Breast epithelium (tissue), 4 donors: Measurements from ENCODE around the gene ANXA4. TPM values are rescaled to one million over a fixed set of nuclear protein-coding genes. Genes with fewer than 3 reads are reported as not detected.

ENCODE experiments used
- DNase-seq, 2 donors: peaks; one replicate each; pipeline ENCODE4 v3.0.0-alpha.2; 2019; ENCODE audit warnings: low spot score in 2 of 2
- H3K27ac ChIP-seq, 2 donors: fragments of 200-600 bp; sonication (generic) in 1 of 2; one replicate each; pipeline ENCODE4 v1.5.1; 2016 to 2019; ENCODE audit warnings: mild to moderate bottlenecking in 1 of 2
- H3K27me3 ChIP-seq, 2 donors: fragments of 200-600 bp; sonication (generic) in 1 of 2; one replicate each; pipeline versions ENCODE4 v1.5.1 to v1.6.0; 2017 to 2019; ENCODE audit warnings: control low read depth in 1 of 2, mild to moderate bottlenecking in 1 of 2
- H3K36me3 ChIP-seq: fragments of 200-600 bp; one replicate; pipeline ENCODE4 v1.5.1; 2019
- H3K4me1 ChIP-seq, 2 donors: fragments of 200-600 bp; sonication (generic); one replicate each; pipeline ENCODE4 v1.5.1; 2016 to 2019; ENCODE audit warnings: control low read depth in 1 of 2
- H3K4me3 ChIP-seq, 3 donors: fragments of 200-600 bp; sonication (generic); 1 replicate in 2 of 3; 2 replicates in 1 of 3; pipeline ENCODE4 v1.5.1; 2016 to 2019; ENCODE audit warnings: mild to moderate bottlenecking in 3 of 3, moderate library complexity in 2 of 3
- H3K9me3 ChIP-seq, 2 donors: fragments of 200-600 bp; sonication (generic) in 1 of 2; one replicate each; pipeline ENCODE4 v1.5.1; 2016 to 2019; ENCODE audit warnings: control low read depth in 1 of 2
- POLR2A ChIP-seq: fragments of 450-650 bp; IDR thresholded peaks from one replicate; pipeline ENCODE4 v1.6.1; 2016; ENCODE audit warnings: antibody characterized with exemption, mild to moderate bottlenecking, moderate library complexity
- POLR2AphosphoS5 ChIP-seq, 3 donors: sonication (generic); formaldehyde crosslinking; IDR thresholded peaks; one replicate each; pipeline ENCODE4 v1.6.1; 2017; ENCODE audit warnings: antibody characterized with exemption in 3 of 3
- intact Hi-C: fragments of 100-400 bp; cut with DNase I; formaldehyde crosslinking; loops from one replicate; pipeline ENCODE4 v1.15.1; 2023; ENCODE audit warnings: low total_unique reads
- total RNA-seq, 3 donors: library from RNA; depleted of rRNA; stranded (reverse); fragments of >200 nt; gene quantifications; one replicate each; pipeline ENCODE4 v1.1.0, GENCODE V29; 2016
- TF ChIP-seq, protein P1 (sequence below), 3 donors: fragments of 450-650 bp; IDR thresholded peaks; one replicate each; pipeline ENCODE4 v1.5.1; 2016 to 2017; ENCODE audit warnings: antibody characterized with exemption in 3 of 3, mild to moderate bottlenecking in 3 of 3, moderate library complexity in 3 of 3

Gene ANXA4
- total RNA-seq, 3 donors from 2014 or later: 61.6 to 77.1 (median 65.6) TPM

DNA sequence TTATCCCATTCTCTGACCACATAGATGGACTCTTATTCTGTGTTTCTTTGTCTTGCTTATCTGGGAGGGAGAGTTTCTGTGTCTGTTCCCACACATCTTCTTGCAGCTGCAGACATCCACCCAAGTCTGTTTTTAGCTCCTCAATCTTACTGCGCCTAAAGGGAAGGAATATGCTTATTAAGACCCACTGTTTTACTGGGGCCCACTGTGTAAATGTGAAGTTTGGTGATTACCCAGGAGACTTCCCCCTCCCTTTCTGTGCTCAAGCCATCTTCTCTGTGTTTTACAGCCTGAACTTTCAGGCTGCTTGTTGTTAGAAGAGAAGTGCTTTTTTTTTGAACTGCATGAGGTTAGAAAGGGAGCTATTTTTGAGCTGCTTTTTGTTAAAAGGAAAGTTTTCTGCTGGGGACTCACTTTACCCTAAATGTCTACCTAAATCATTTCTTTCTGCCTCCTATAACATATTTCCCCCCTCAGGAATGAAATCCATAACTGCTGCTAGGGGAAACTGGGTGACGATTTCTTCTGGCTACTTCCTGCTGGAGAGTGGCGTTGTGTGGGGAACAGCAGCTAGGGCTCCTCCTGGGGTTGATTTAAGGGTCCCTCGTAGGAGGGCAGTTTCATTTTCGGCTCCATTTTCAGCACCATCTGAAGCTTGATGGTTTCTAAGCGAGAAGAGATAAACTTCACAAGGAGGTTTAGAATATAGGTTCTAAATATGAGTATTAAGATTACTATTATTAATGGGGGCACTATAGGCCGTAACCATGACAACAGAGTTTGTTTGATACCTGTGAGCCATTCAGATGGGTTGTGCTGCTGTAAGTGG, 48.1 kb downstream of the ANXA4 start:
- no peak for DNase-seq

DNA sequence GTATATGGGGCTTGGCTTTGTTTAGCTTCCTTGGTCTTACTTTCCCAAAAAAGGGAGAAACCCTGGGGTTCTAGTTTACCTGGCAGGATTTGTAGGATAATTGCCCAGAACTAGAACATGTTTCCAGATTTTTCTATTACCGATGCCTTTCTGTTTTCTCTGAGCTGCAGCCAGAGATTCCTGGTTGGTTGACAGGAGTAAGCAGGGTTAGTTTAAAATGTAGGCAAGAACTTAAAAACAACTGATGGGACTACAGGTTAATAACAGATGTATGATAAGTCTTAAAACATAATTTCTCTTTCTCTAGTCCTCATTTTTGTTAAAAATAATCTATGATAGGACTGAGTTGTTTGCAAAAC, 48.6 kb downstream of the ANXA4 start:
- Histone ChIP-seq H3K27ac (peak overlapping the region; percentile 64 to 68), H3K36me3 (no peaks in the 10 kb centered on the region), H3K9me3 (no peaks in the 10 kb centered on the region), H3K4me3 (peak overlapping the region in 2 of 3 donors; percentile 3 to 9), H3K27me3 (no peaks in the 10 kb centered on the region), H3K4me1 (no peaks in the 10 kb centered on the region)
- TF ChIP-seq, protein P1, sequence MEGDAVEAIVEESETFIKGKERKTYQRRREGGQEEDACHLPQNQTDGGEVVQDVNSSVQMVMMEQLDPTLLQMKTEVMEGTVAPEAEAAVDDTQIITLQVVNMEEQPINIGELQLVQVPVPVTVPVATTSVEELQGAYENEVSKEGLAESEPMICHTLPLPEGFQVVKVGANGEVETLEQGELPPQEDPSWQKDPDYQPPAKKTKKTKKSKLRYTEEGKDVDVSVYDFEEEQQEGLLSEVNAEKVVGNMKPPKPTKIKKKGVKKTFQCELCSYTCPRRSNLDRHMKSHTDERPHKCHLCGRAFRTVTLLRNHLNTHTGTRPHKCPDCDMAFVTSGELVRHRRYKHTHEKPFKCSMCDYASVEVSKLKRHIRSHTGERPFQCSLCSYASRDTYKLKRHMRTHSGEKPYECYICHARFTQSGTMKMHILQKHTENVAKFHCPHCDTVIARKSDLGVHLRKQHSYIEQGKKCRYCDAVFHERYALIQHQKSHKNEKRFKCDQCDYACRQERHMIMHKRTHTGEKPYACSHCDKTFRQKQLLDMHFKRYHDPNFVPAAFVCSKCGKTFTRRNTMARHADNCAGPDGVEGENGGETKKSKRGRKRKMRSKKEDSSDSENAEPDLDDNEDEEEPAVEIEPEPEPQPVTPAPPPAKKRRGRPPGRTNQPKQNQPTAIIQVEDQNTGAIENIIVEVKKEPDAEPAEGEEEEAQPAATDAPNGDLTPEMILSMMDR (IDR thresholded peaks at IDR 0.05): no peak
- TF ChIP-seq POLR2AphosphoS5 (IDR thresholded peaks at IDR 0.05) (no peak), POLR2A (no peak)
- no peak for DNase-seq
- intact Hi-C loops: no loop called here

More for the DNA sequence above, 48.1 kb downstream of the ANXA4 start:
- Histone ChIP-seq H3K4me3 (peak overlapping the region in 2 of 3 donors; percentile 3 to 9), H3K27me3 (no peaks in the 10 kb centered on the region), H3K4me1 (no peaks in the 10 kb centered on the region), H3K9me3 (no peaks in the 10 kb centered on the region), H3K27ac (peak overlapping the region; percentile 64 to 68), H3K36me3 (no peaks in the 10 kb centered on the region)
- TF ChIP-seq, protein P1 (IDR thresholded peaks at IDR 0.05): no peak
- no peak for TF ChIP-seq POLR2A
- TF ChIP-seq POLR2AphosphoS5 (IDR thresholded peaks at IDR 0.05): no peak
- intact Hi-C loops: no loop called here

DNA sequence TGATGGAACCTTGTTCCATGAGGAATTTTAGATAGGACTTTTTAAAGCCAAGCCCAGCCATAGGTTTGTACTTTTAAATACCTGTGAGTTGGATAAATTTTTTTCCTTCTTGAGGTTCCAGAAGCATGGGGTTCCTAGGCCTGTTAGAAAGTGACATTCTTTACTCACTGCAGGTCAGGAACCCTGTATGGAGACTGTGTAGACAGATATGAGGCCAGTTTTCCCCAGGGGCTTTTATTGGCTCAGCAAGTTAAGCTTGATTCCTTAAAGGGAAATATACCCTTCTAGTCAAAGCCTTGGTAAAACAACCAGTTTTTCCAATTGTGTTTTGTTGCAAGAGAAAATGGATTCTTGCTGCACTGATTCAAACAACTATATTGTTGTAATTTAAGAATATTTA, 49.1 kb downstream of the ANXA4 start:
- H3K27me3 ChIP-seq: no peaks in the 10 kb centered on the region
- intact Hi-C loops: no loop called here
- no peak for DNase-seq
- TF ChIP-seq POLR2A (no peak), POLR2AphosphoS5 (IDR thresholded peaks at IDR 0.05) (no peak)
- TF ChIP-seq, protein P1 (IDR thresholded peaks at IDR 0.05): no peak
- H3K27ac ChIP-seq: no peak overlapping the region
- no peaks in the 10 kb centered on the region for H3K4me1 ChIP-seq
- no peak overlapping the region for H3K4me3 ChIP-seq
- no peaks in the 10 kb centered on the region for H3K36me3 ChIP-seq
- H3K9me3 ChIP-seq: no peaks in the 10 kb centered on the region

DNA sequence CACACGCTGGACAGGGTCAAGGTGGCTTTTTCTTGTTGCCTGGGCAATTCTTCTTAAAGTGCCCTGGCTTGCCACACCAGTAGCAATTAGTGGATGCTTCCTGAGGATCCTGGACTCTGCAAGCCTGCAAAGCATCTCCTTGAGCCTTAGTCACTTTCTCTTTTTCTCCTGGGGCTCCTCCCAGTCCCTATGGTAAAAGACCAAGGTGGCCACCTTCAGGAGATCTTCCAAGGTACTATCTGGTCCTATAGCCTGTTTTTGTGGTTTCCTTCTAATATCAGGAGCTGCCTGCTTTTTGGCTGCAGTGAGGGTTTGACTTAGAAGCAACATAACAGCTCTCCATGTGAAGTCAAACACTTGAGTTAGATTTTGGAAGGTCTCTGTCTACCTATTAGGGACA, 54.2 kb downstream of the ANXA4 start:
- intact Hi-C loops: no loop called here
- peaks cover 0 to 4% of the 10 kb centered on the region in 2 donors for H3K4me1 ChIP-seq
- H3K9me3 ChIP-seq: no peaks in the 10 kb centered on the region
- TF ChIP-seq POLR2A (no peak), POLR2AphosphoS5 (IDR thresholded peaks at IDR 0.05) (no peak)
- TF ChIP-seq, protein P1 (IDR thresholded peaks at IDR 0.05): no peak
- H3K27ac ChIP-seq: no peak overlapping the region
- no peaks in the 10 kb centered on the region for H3K36me3 ChIP-seq
- no peak overlapping the region for H3K4me3 ChIP-seq
- no peaks in the 10 kb centered on the region for H3K27me3 ChIP-seq
- no peak for DNase-seq

DNA sequence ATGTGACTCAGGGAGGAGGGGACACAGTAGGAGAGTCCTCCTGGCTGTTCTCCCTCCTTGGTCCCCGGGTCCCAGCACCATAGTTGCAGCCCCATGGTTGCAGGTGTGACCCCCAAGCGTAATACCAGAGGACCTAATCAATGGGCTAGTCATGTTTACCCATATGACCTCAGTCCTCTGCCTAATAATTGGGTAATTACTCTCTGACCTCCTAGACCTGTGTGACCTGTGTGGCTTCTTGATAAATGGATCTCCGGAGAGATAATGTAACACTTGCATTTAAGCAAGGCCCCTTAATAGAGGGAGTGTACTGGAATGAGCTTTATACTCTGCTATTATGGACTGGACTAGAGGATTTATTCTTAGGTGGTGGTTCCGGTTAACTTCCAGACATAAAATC, 55.3 kb downstream of the ANXA4 start:
- Histone ChIP-seq H3K9me3 (no peaks in the 10 kb centered on the region), H3K4me1 (peaks cover 0 to 4% of the 10 kb centered on the region in 2 donors), H3K27me3 (no peaks in the 10 kb centered on the region), H3K36me3 (no peaks in the 10 kb centered on the region), H3K27ac (peak overlapping the region in 1 of 2 donors; percentile 70), H3K4me3 (no peak overlapping the region)
- intact Hi-C loops: no loop called here
- TF ChIP-seq POLR2A (no peak), POLR2AphosphoS5 (IDR thresholded peaks at IDR 0.05) (no peak)
- TF ChIP-seq, protein P1 (IDR thresholded peaks at IDR 0.05): no peak
- no peak for DNase-seq
